Measurements from ENCODE around the gene C4orf33.
"Not testable (repeated sequence)": the region's sequence is repeated elsewhere in the genome, so short reads cannot be mapped to it uniquely, and the experiment has no call there.

Gene C4orf33

DNA sequence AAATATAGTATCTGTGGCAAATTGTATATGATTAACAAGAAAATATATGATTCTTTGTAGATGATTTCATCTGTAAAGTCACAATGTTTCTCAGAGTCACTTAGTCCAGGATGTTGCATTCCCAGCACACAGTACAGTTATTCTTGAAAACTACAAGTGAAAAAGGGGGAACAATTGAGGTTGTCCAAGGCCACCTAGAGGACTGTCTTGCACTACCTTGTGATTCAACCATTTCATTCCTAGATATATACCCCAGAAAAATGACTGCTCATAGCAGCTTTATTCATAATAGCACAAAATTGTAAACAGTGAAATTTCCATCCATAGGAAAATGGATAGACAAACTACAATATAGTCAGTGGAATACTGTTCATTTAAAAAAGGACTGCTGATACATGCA lies 16.0 kb downstream of the C4orf33 start:
- Mint-ChIP-seq H3K9me3 (no peaks in the 10 kb centered on the region), H3K4me1 (no peaks in the 10 kb centered on the region), H3K27ac (no peak overlapping the region), H3K36me3 (ENCODE audit: low read depth) (no peaks in the 10 kb centered on the region), H3K27me3 (ENCODE audit: low read depth, poor library complexity) (no peaks in the 10 kb centered on the region), H3K4me3 (no peak overlapping the region)
- TF ChIP-seq, protein P1, sequence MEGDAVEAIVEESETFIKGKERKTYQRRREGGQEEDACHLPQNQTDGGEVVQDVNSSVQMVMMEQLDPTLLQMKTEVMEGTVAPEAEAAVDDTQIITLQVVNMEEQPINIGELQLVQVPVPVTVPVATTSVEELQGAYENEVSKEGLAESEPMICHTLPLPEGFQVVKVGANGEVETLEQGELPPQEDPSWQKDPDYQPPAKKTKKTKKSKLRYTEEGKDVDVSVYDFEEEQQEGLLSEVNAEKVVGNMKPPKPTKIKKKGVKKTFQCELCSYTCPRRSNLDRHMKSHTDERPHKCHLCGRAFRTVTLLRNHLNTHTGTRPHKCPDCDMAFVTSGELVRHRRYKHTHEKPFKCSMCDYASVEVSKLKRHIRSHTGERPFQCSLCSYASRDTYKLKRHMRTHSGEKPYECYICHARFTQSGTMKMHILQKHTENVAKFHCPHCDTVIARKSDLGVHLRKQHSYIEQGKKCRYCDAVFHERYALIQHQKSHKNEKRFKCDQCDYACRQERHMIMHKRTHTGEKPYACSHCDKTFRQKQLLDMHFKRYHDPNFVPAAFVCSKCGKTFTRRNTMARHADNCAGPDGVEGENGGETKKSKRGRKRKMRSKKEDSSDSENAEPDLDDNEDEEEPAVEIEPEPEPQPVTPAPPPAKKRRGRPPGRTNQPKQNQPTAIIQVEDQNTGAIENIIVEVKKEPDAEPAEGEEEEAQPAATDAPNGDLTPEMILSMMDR (IDR thresholded peaks at IDR 0.05) = no peak
- DNase-seq = no peak

DNA sequence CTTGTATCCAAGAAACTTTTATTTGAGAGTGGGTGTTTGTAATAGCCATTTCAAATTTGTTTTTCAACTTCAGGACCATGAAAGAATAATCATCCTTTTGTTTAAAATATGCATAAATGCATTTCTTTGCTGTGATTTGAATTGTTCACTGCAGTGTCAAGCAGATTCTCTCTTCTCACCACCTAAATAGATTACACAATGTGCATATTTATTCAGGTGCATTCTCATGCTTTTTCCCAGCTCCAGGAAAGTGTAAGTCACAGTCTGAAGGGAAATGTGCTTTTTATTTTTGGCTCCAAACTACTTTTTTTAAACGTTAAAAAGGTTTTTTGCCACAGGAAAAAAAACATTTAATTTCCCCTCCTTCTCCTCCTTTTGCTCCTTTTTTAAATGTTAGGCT lies 17.5 kb downstream of the C4orf33 start:
- TF ChIP-seq, protein P1 (IDR thresholded peaks at IDR 0.05) = no peak
- Mint-ChIP-seq H3K4me1 (no peaks in the 10 kb centered on the region), H3K36me3 (ENCODE audit: low read depth) (no peaks in the 10 kb centered on the region), H3K4me3 (no peak overlapping the region), H3K9me3 (no peaks in the 10 kb centered on the region), H3K27me3 (ENCODE audit: low read depth, poor library complexity) (no peaks in the 10 kb centered on the region), H3K27ac (no peak overlapping the region)
- no peak for DNase-seq

DNA sequence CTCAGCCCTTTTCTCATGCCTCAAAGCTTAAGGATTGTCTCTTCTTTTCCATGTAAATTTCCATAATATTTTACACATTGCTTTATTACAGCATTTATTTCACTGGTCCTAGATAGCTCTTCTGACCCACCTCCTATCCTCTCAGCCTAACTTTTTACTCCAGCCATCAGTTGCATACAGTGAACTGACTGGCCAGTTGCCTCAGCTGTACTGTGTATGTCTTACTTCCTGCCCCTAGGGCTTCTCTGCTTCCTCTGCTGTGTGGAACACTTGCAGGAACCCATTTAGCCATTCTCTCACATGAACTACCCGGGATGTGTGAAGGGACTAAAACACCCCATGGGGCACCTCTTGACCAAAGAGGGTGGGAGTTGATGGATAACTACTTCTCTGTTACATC lies 18.0 kb downstream of the C4orf33 start:
- Mint-ChIP-seq H3K4me3 (no peak overlapping the region), H3K27me3 (ENCODE audit: low read depth, poor library complexity) (no peaks in the 10 kb centered on the region), H3K36me3 (ENCODE audit: low read depth) (no peaks in the 10 kb centered on the region), H3K4me1 (no peaks in the 10 kb centered on the region), H3K9me3 (no peaks in the 10 kb centered on the region), H3K27ac (no peak overlapping the region)
- no peak for DNase-seq
- TF ChIP-seq, protein P1 (IDR thresholded peaks at IDR 0.05) = no peak

DNA sequence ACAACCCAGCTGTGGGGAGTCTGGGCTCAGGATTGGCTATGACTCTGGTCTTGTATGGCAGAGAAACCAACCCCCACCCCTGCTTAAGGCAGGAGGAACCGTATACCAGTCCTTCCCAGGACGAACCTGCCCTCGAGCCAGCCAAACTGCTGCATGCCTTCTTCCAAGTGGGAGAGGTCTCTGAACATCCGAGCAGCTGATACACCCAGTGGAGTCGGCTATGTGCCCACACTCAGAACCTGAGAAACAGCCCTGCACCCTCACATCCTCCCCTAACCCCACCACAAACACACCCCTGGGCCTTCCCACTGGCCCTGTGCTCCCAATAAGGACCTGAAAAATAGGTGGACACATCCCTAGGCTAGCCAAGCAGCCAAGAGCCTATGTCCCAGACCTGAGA lies 21.8 kb downstream of the C4orf33 start:
- no peaks in the 10 kb centered on the region for H3K4me1 Mint-ChIP-seq
- H3K36me3 Mint-ChIP-seq (ENCODE audit: low read depth) = no peaks in the 10 kb centered on the region
- no peak for DNase-seq
- peaks cover 8% of the 10 kb centered on the region for H3K9me3 Mint-ChIP-seq
- no peak overlapping the region for H3K27ac Mint-ChIP-seq
- no peak overlapping the region for H3K4me3 Mint-ChIP-seq
- TF ChIP-seq, protein P1 (IDR thresholded peaks at IDR 0.05) = no peak
- H3K27me3 Mint-ChIP-seq (ENCODE audit: low read depth, poor library complexity) = peaks cover 2% of the 10 kb centered on the region

DNA sequence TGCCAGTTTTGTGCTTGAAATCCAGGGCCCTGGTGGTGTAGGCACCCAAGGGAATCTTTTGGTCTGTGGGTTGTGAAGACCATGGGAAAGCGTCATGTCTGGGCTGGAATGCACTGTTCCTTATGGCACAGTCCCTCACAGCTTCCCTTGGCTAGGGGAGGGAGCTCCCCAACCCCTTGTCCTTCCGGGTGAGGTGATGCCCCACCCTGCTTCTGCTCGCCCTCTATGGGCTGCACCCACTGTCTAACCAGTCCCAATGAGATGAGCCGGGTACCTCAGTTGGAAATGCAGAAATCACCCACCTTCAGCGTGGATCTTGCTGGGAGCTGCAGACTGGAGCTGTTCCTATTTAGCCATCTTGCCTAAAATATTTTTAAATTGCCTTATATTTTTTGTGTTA lies 30.7 kb downstream of the C4orf33 start:
- H3K4me1 Mint-ChIP-seq; DNase-seq; H3K36me3 Mint-ChIP-seq (ENCODE audit: low read depth); H3K27me3 Mint-ChIP-seq (ENCODE audit: low read depth, poor library complexity); H3K27ac Mint-ChIP-seq; H3K4me3 Mint-ChIP-seq: not testable (repeated sequence)
- peaks cover 22% of the 10 kb centered on the region for H3K9me3 Mint-ChIP-seq

DNA sequence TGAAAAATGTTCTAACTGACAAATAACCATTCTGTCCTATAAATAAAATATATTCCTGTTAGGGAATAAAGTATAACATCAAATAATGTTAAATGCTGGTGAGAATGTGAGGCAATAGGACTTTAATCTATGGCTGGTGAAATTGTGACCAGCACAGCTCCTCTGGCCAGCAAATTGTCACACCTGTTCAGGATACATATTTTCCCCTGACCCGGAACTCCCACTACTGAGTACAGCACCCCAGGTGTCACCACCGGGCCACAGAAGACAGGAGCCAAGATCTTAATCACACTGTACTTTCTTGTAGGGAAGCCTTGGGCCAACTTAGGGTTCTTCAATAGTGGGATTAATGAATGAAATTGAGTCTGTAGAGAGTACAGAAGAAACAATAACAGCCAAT lies 33.2 kb downstream of the C4orf33 start:
- H3K27me3 Mint-ChIP-seq (ENCODE audit: low read depth, poor library complexity) = peaks cover 4% of the 10 kb centered on the region
- H3K4me3 Mint-ChIP-seq = no peak overlapping the region
- H3K4me1 Mint-ChIP-seq = no peaks in the 10 kb centered on the region
- H3K9me3 Mint-ChIP-seq = peaks cover 16% of the 10 kb centered on the region
- H3K27ac Mint-ChIP-seq = no peak overlapping the region
- DNase-seq = no peak
- H3K36me3 Mint-ChIP-seq (ENCODE audit: low read depth) = no peaks in the 10 kb centered on the region
- TF ChIP-seq, protein P1 (IDR thresholded peaks at IDR 0.05) = no peak

Measured in nephron progenitor cell (in vitro differentiated cells).